Astrocyte (in vitro differentiated cells and primary cell): ENCODE data around the gene HOXB4. TPM values are rescaled to one million over a fixed set of nuclear protein-coding genes. Genes with fewer than 3 reads are reported as not detected.

Source experiments
- DNase-seq: peaks from one replicate; pipeline ENCODE4 v3.0.0-alpha.2; 2010; ENCODE audit warnings: low read depth
- FAIRE-seq: peaks from 2 replicates; lab custom pipeline; 2011; peaks lifted over from hg19 to GRCh38; lab: Jason Lieb, UNC
- H2AFZ ChIP-seq: 2 replicates; pipeline ENCODE4 v1.6.0; 2012; ENCODE audit warnings: low read depth, low read length, inconsistent platforms
- H3K27ac ChIP-seq: 2 replicates; pipeline ENCODE4 v1.5.1; 2011; ENCODE audit warnings: low read depth, low read length, inconsistent platforms
- H3K27me3 ChIP-seq: 2 replicates; pipeline ENCODE4 v1.6.0; 2011; ENCODE audit warnings: low read length, inconsistent platforms; ENCODE audit not compliant: insufficient read depth
- H3K36me3 ChIP-seq: 2 replicates; pipeline ENCODE4 v1.5.1; 2011; ENCODE audit warnings: low read length, inconsistent platforms; ENCODE audit not compliant: insufficient read depth
- H3K4me1 ChIP-seq: 2 replicates; pipeline ENCODE4 v1.5.1; 2011; ENCODE audit warnings: low read length, inconsistent platforms; ENCODE audit not compliant: insufficient read depth
- H3K4me2 ChIP-seq: 2 replicates; pipeline ENCODE4 v1.6.0; 2012; ENCODE audit warnings: low read length, inconsistent platforms
- H3K4me3 ChIP-seq: 2 replicates; pipeline ENCODE4 v1.5.1; 2011; ENCODE audit warnings: low read depth, mild to moderate bottlenecking, low read length, inconsistent platforms; ENCODE audit not compliant: insufficient read depth
- H3K79me2 ChIP-seq: 2 replicates; pipeline ENCODE4 v1.6.0; 2012; ENCODE audit warnings: mild to moderate bottlenecking, low read length, inconsistent platforms; ENCODE audit not compliant: insufficient read depth
- H3K9ac ChIP-seq: 2 replicates; pipeline ENCODE4 v1.6.0; 2012; ENCODE audit warnings: mild to moderate bottlenecking, low read length, inconsistent platforms
- H3K9me3 ChIP-seq: 2 replicates; pipeline ENCODE4 v1.5.1; 2012; ENCODE audit warnings: low read depth, mild to moderate bottlenecking, low read length, inconsistent platforms; ENCODE audit not compliant: insufficient read depth
- H4K20me1 ChIP-seq: 2 replicates; pipeline ENCODE4 v1.6.0; 2012; ENCODE audit warnings: low read length, inconsistent platforms; ENCODE audit not compliant: insufficient read depth
- H3K27ac Mint-ChIP-seq: one replicate; pipeline ENCODE4 v1.8.0; 2021; ENCODE audit warnings: mild to moderate bottlenecking, mixed read lengths; ENCODE audit not compliant: unreplicated experiment
- H3K27me3 Mint-ChIP-seq: one replicate; pipeline ENCODE4 v1.8.0; 2021; ENCODE audit warnings: low read depth, mixed read lengths; ENCODE audit not compliant: unreplicated experiment
- H3K36me3 Mint-ChIP-seq: one replicate; pipeline ENCODE4 v1.8.0; 2021; ENCODE audit warnings: low read depth, mixed read lengths; ENCODE audit not compliant: unreplicated experiment
- H3K4me1 Mint-ChIP-seq: one replicate; pipeline ENCODE4 v1.8.0; 2021; ENCODE audit warnings: low read depth, mixed read lengths; ENCODE audit not compliant: unreplicated experiment
- H3K4me3 Mint-ChIP-seq: one replicate; pipeline ENCODE4 v1.8.0; 2021; ENCODE audit warnings: mild to moderate bottlenecking, moderate library complexity, mixed read lengths; ENCODE audit not compliant: unreplicated experiment
- H3K9me3 Mint-ChIP-seq: one replicate; pipeline ENCODE4 v1.8.0; 2021; ENCODE audit warnings: mild to moderate bottlenecking, mixed read lengths; ENCODE audit not compliant: unreplicated experiment
- EZH2 ChIP-seq: IDR thresholded peaks from 2 replicates; pipeline ENCODE4 v1.6.1; 2012; ENCODE audit warnings: mild to moderate bottlenecking, low read length, inconsistent platforms; ENCODE audit not compliant: insufficient read depth
- total RNA-seq: library from RNA; stranded (reverse); gene quantifications from 2 replicates; pipeline ENCODE4 v1.2.1, GENCODE V29; 2021
- TF ChIP-seq, protein P1 (sequence below): IDR thresholded peaks from 2 replicates; pipeline ENCODE4 v1.5.1; 2011; ENCODE audit warnings: low read depth, mild to moderate bottlenecking, inconsistent platforms, low read length, moderate library complexity; ENCODE audit not compliant: insufficient read depth

Gene HOXB4
- total RNA-seq, 1 donor from 2014 or later: not detected

DNA sequence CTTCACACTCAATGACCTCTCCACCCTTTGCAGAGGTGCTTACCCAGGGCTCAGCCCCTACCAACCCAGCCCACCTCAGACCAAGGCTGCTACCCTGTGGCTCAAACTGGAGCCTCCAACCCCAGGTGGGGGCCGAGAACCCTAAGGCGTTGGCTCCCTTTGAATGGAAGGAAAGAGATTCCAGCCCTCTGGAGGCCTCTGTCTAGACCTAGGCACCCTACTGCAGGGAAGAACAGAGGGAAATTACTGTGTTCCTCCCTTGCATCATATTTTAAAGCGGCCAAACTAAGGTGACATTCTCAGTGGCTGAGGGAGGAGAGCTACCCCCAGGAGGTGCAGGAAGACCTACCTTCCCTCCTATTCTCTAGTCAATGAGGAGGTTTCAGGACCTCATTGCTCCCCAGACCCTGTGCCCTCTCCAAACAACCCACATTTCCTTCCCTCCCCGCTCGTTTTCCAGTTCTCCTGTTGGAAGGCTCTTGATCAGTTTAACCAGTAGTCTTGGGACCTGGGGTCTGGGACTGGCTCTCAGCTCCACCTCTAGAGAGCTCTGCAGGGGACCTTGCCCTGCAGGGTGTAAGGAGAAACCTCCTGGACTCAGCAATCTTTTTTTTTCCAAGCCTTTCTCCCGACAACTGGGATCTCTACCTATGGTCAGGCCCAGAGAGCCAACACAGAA lies 42.5 kb upstream of the HOXB4 start:
- TF ChIP-seq, protein P1, sequence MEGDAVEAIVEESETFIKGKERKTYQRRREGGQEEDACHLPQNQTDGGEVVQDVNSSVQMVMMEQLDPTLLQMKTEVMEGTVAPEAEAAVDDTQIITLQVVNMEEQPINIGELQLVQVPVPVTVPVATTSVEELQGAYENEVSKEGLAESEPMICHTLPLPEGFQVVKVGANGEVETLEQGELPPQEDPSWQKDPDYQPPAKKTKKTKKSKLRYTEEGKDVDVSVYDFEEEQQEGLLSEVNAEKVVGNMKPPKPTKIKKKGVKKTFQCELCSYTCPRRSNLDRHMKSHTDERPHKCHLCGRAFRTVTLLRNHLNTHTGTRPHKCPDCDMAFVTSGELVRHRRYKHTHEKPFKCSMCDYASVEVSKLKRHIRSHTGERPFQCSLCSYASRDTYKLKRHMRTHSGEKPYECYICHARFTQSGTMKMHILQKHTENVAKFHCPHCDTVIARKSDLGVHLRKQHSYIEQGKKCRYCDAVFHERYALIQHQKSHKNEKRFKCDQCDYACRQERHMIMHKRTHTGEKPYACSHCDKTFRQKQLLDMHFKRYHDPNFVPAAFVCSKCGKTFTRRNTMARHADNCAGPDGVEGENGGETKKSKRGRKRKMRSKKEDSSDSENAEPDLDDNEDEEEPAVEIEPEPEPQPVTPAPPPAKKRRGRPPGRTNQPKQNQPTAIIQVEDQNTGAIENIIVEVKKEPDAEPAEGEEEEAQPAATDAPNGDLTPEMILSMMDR: no peak
- TF ChIP-seq EZH2: no peak
- peaks cover 25% of the 10 kb centered on the region for H4K20me1 ChIP-seq
- DNase-seq (no peak), FAIRE-seq (no peak)
- H3K4me3 ChIP-seq: no peak overlapping the region
- Mint-ChIP-seq H3K36me3 (peaks cover 4% of the 10 kb centered on the region), H3K4me3 (peak overlapping the region; percentile 62), H3K4me1 (peaks cover 2% of the 10 kb centered on the region), H3K27ac (no peak overlapping the region), H3K9me3 (peaks cover 19% of the 10 kb centered on the region), H3K27me3 (peaks cover 93% of the 10 kb centered on the region)
- H3K4me1 ChIP-seq: peaks cover 4% of the 10 kb centered on the region
- peaks cover 98% of the 10 kb centered on the region for H3K27me3 ChIP-seq
- no peaks in the 10 kb centered on the region for H3K79me2 ChIP-seq
- no peak overlapping the region for H3K27ac ChIP-seq
- no peak overlapping the region for H2AFZ ChIP-seq
- H3K9ac ChIP-seq: no peak overlapping the region
- H3K36me3 ChIP-seq: no peaks in the 10 kb centered on the region
- H3K9me3 ChIP-seq: peaks cover 8% of the 10 kb centered on the region
- no peak overlapping the region for H3K4me2 ChIP-seq

DNA sequence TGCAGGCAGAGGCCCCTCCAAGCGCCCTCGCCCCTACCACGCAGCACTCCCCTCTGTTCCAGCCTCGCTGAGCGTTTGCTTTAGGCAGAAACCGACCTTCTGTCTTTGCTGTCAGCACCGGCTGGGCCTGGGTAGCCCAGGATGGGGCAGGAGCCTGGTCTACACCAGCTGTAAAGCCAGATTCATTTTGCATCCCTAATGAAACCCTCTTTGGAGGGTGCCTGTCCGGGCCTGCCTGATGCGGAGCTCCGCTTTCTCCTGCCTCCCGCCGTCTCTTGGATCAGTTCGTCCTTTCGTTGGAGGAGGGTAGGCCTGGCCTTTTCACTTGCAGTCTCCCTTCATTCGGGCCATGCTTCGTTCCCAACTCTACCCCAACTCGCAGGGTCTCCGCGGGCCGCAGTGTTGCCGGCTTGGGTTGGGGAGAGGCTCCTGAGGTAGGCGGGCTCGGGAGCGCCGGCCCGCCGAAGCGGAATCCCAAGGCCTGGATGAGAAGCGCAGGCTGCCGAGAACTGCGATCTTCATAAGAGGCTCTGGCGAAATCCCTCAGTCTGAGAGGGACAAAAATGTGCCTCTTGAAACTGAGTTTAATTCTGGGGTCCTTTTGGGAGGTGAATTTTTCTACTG lies 41.8 kb upstream of the HOXB4 start:
- Mint-ChIP-seq H3K36me3 (peaks cover 4% of the 10 kb centered on the region), H3K4me1 (peaks cover 2% of the 10 kb centered on the region), H3K4me3 (no peak overlapping the region), H3K27ac (no peak overlapping the region), H3K9me3 (peaks cover 23% of the 10 kb centered on the region), H3K27me3 (peaks cover 95% of the 10 kb centered on the region)
- Histone ChIP-seq H3K4me3 (no peak overlapping the region), H3K36me3 (no peaks in the 10 kb centered on the region), H3K27me3 (peaks cover 98% of the 10 kb centered on the region), H3K4me1 (no peaks in the 10 kb centered on the region), H2AFZ (no peak overlapping the region), H3K27ac (no peak overlapping the region), H3K4me2 (no peak overlapping the region), H3K79me2 (no peaks in the 10 kb centered on the region), H3K9me3 (peaks cover 8% of the 10 kb centered on the region), H3K9ac (no peak overlapping the region), H4K20me1 (peaks cover 29% of the 10 kb centered on the region)
- TF ChIP-seq, protein P1: no peak
- TF ChIP-seq EZH2: peak; percentile 89
- no peak for DNase-seq
- no peak for FAIRE-seq
